HEK293 (cell line): Measurements from ENCODE around the gene VRK2.

Experiments
- CTCF ChIP-seq: fragments of 450-650 bp; formaldehyde crosslinking; IDR thresholded peaks from 2 replicates; pipeline ENCODE4 v1.5.1; 2016; ENCODE audit warnings: missing biosample characterization, missing genetic modification characterization
- SCRT2 ChIP-seq: fragments of 450-650 bp; formaldehyde crosslinking; IDR thresholded peaks from 2 replicates; pipeline ENCODE4 v1.5.1; 2016; ENCODE audit warnings: missing biosample characterization, missing genetic modification characterization
- TCF7L2 ChIP-seq: IDR thresholded peaks from 2 replicates; pipeline ENCODE4 v1.6.1; 2011; ENCODE audit warnings: low read depth, mild to moderate bottlenecking, inconsistent platforms, low read length, moderate library complexity, borderline replicate concordance
- TRIM28 ChIP-seq: IDR thresholded peaks from 2 replicates; pipeline ENCODE4 v1.6.1; 2011; ENCODE audit warnings: low read length, control low read depth, borderline replicate concordance
- ZBTB7A ChIP-seq: fragments of 450-650 bp; formaldehyde crosslinking; IDR thresholded peaks from 2 replicates; pipeline ENCODE4 v1.5.1; 2016; ENCODE audit warnings: low read depth, missing biosample characterization, missing genetic modification characterization
- ZFHX2 ChIP-seq: fragments of 450-650 bp; formaldehyde crosslinking; conservative IDR thresholded peaks from 2 replicates; pipeline ENCODE4 v1.5.1; 2016; ENCODE audit warnings: missing biosample characterization, missing genetic modification characterization
- ZNF10 ChIP-seq: fragments of 450-650 bp; formaldehyde crosslinking; IDR thresholded peaks from 2 replicates; pipeline ENCODE4 v1.5.1; 2017; ENCODE audit warnings: missing biosample characterization, missing genetic modification characterization
- ZNF391 ChIP-seq: fragments of 450-650 bp; formaldehyde crosslinking; IDR thresholded peaks from 2 replicates; pipeline ENCODE4 v1.5.1; 2016; ENCODE audit warnings: low read depth, missing biosample characterization, missing genetic modification characterization, borderline replicate concordance
- ZNF449 ChIP-seq: fragments of 450-650 bp; formaldehyde crosslinking; IDR thresholded peaks from 2 replicates; pipeline ENCODE4 v1.5.1; 2017; ENCODE audit warnings: missing biosample characterization, mild to moderate bottlenecking, missing genetic modification characterization, moderate library complexity

DNA sequence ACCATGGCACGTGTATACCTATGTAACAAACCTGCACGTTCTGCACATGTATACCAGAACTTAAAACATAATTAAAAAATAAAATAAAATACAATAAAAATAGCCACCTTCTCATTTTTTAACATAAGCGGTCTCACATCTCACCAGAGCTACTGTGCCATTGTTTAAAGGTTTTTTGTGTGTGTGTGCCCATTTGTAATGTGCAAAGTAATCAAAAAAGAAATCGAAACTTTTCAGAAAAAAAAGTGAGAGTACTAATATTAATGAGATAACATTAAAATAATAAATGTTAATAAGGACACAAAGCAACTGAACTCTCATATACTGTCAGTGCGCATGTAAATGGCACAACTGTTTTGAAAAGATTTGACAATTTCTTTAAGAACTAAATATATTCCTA, 134.0 kb downstream of the VRK2 start:
- TF ChIP-seq CTCF (tag by site-specific recombination), result no peak
- TF ChIP-seq ZNF449 (tag by site-specific recombination), result no peak
- TF ChIP-seq TCF7L2, result no peak
- no peak for TF ChIP-seq ZNF391 (tag by site-specific recombination)
- no peak for TF ChIP-seq ZBTB7A
- no peak for TF ChIP-seq TRIM28
- TF ChIP-seq ZFHX2 (tag by site-specific recombination), result no peak
- no peak for TF ChIP-seq SCRT2 (tag by site-specific recombination)
- TF ChIP-seq ZNF10, result no peak
